Aorta (tissue), 5 donors: ENCODE measurements around the gene ESR2. TPM values are rescaled to one million over a fixed set of nuclear protein-coding genes. Genes with fewer than 3 reads are reported as not detected.

Experiments
- ATAC-seq: fragments of 200-7000 bp; cut with Tn5 transposase; one replicate; pipeline ENCODE4 v1.9.1; 2022; ENCODE audit warnings: moderate library complexity; ENCODE audit not compliant: low FRiP score
- DNase-seq, 2 donors: peaks; one replicate each; pipeline ENCODE4 v3.0.0-alpha.2; 2020
- H3K27ac ChIP-seq, 2 donors: one replicate each; pipeline ENCODE4 v1.5.1; 2013; ENCODE audit warnings: low read length in 2 of 2, mild to moderate bottlenecking in 2 of 2, moderate library complexity in 2 of 2, control low read depth in 1 of 2, inconsistent platforms in 1 of 2, low read depth in 1 of 2
- H3K27me3 ChIP-seq, 2 donors: one replicate each; pipeline ENCODE4 v1.6.1; 2013; ENCODE audit warnings: control low read depth in 1 of 2, low read length in 1 of 2, mild to moderate bottlenecking in 1 of 2, moderate library complexity in 1 of 2; ENCODE audit not compliant: insufficient read depth in 2 of 2, control insufficient read depth in 1 of 2
- H3K36me3 ChIP-seq, 2 donors: one replicate each; pipeline ENCODE4 v1.6.1; 2013; ENCODE audit warnings: control low read depth in 1 of 2, low read length in 1 of 2, mild to moderate bottlenecking in 1 of 2; ENCODE audit not compliant: insufficient read depth in 2 of 2, control insufficient read depth in 1 of 2
- H3K4me1 ChIP-seq, 2 donors: one replicate each; pipeline ENCODE4 v1.6.1; 2013; ENCODE audit warnings: low read length in 2 of 2, control low read depth in 1 of 2, mild to moderate bottlenecking in 1 of 2, moderate library complexity in 1 of 2; ENCODE audit not compliant: insufficient read depth in 2 of 2, control insufficient read depth in 1 of 2
- H3K4me3 ChIP-seq, 2 donors: one replicate each; pipeline ENCODE4 v1.5.1; 2013; ENCODE audit warnings: low read length in 2 of 2, control low read depth in 1 of 2, mild to moderate bottlenecking in 1 of 2
- H3K9me3 ChIP-seq: one replicate; pipeline ENCODE4 v1.6.1; 2013; ENCODE audit warnings: mild to moderate bottlenecking, low read length; ENCODE audit not compliant: control insufficient read depth
- WGBS, 2 donors: extraction: QIAGEN DNeasy Blood & Tissue Kit; methylation state at CpG; one replicate each; pipeline ENCODE4 v1.1.7; 2013; 5-methylcytosine and 5-hydroxymethylcytosine counted together
- intact Hi-C, 2 donors: fragments of 100-400 bp; cut with DNase I; formaldehyde crosslinking; loops; one replicate each; pipeline versions ENCODE4 v1.14.2 to v1.15.0; 2022
- polyA plus RNA-seq, 2 donors: library from polyadenylated mRNA; stranded (reverse); fragments of 200-250 nt; gene quantifications; one replicate each; pipeline ENCODE4 v1.2.3, GENCODE V29; 2013
- total RNA-seq, 2 donors: library from RNA; stranded (reverse); fragmentation: NEBNext Ultra II Directional; extraction: Animal tissue kit (Norgen Biotek cat#: 25700); gene quantifications; one replicate each; pipeline ENCODE4 v1.2.1, GENCODE V29; 2021
- donor health status: healthy with polysubstance abuse.
- donor health status: Bipolar disorder and iron deficiency.
- donor health status: DM: no; HTN: no; CAD: no.
- donor health status: DM: no; HTN: no; CAD: no.
- donor health status: DM: yes; HTN: yes; CAD: no.

ESR2 gene
- total and polyA plus RNA-seq, 4 donors: 0.10 to 0.27 TPM; not detected in 2

DNA sequence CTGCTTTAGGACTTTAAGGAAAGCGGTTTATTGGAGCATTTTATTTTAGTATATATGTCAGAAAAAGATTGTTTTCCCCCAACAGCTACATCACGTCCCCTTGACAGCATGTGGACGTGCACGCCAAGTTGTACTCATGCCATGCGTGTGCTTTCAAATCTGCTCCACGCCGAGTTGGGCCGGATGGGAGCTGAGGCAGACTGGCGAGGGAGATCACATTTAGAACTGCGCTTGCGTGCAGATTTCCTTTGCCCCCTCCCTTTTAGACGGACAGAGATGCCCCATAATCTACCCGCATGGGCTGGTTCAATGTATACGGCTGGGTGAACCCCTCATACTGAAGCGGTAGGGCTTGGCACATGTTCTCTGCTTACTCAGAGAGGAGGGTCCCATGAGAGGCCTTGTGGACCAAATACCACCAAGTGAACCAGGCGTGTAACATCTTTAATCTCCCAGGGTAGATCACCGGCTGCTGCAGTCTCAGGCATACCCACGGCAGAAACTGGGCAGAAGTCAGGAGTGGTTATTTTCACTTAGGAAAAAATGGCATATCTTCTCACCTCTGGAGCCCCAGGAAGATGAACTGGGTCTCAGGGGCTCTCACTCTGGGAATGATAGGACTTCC, 92.1 kb downstream of the ESR2 start:
- H3K27ac ChIP-seq: no peak overlapping the region
- no peaks in the 10 kb centered on the region for H3K9me3 ChIP-seq
- no peaks in the 10 kb centered on the region for H3K4me1 ChIP-seq
- WGBS, 2 donors: 87 to 90% methylated on average over 18 of the region's 18 CpGs
- H3K36me3 ChIP-seq: no peaks in the 10 kb centered on the region
- no peaks in the 10 kb centered on the region for H3K27me3 ChIP-seq
- intact Hi-C loops: no loop called here
- DNase-seq (no peak), ATAC-seq (no peak)
- no peak overlapping the region for H3K4me3 ChIP-seq

DNA sequence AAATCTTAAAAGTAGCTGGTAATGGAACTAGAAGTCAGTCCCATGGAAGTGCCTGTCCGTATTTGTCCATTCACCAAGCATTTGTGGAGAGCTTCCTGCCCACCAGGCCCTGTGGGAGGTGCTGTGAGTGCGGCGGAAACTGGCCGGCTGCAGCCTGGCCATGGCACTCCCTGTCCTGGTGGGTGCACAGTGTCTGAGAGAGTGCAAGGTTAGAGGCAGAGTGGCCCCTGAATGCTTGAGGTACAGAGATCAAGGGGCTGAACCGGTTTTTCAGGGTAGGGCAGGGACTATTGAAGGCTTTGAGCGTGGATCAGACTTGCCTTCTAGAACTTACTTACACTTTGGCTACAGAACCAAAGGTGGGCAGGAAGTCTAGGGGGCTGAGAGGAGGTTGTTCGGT, 92.9 kb downstream of the ESR2 start:
- no peak for ATAC-seq
- intact Hi-C loops: no loop called here
- H3K9me3 ChIP-seq: no peaks in the 10 kb centered on the region
- DNase-seq: no peak
- no peaks in the 10 kb centered on the region for H3K27me3 ChIP-seq
- H3K4me1 ChIP-seq: no peaks in the 10 kb centered on the region
- H3K27ac ChIP-seq: no peak overlapping the region
- no peaks in the 10 kb centered on the region for H3K36me3 ChIP-seq
- 81 to 90% methylated on average over 7 of the region's 7 CpGs for WGBS, 2 donors
- no peak overlapping the region for H3K4me3 ChIP-seq

DNA sequence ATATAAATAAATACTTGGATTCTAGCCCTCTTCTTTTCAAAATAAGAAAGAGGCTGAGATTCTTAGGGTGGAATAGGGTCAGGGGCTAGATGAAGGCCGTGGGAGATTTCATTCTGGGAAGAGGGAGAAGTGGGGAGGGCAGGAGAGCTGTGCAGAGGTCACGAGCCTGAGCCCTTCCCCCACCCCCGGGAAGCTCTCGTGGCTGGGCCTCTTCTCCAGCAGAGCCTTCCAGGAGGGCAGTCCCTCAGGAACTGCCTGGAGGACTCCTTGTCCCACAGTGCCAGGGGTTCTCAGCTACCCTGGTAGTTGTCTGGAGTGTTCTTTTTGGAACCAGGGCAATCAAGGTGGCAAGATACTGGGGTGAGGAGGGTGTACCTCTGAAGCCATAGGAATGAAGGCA, 94.0 kb downstream of the ESR2 start:
- Histone ChIP-seq H3K27ac (no peak overlapping the region), H3K4me3 (no peak overlapping the region), H3K9me3 (no peaks in the 10 kb centered on the region), H3K36me3 (no peaks in the 10 kb centered on the region), H3K27me3 (no peaks in the 10 kb centered on the region), H3K4me1 (no peaks in the 10 kb centered on the region)
- ATAC-seq (no peak), DNase-seq (no peak)
- 40 to 57% methylated on average over 4 of the region's 4 CpGs for WGBS, 2 donors
- intact Hi-C loops: no loop called here

DNA sequence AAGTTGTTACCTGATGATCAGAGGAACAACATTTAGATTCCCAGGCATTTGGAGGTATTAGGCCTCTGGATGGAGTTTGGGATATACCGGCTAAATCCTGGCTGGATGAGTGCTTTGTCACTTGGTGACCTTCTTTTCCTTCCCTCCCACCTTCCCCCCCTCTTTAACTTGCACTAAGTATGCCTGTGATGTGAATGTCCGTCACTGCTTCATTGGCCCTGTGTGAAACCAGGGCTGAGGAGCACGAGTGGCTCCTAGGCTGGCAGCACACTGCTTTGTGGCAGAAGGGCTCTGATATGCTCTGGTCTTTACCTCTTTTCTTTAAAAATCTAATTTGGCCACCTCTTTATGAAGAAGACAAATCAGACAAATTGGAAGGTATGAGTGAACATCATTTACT, 95.7 kb downstream of the ESR2 start:
- Histone ChIP-seq H3K36me3 (no peaks in the 10 kb centered on the region), H3K9me3 (no peaks in the 10 kb centered on the region), H3K4me1 (no peaks in the 10 kb centered on the region), H3K4me3 (no peak overlapping the region), H3K27me3 (no peaks in the 10 kb centered on the region), H3K27ac (no peak overlapping the region)
- intact Hi-C loops: no loop called here
- WGBS, 2 donors: 94 to 95% methylated on average over 3 of the region's 3 CpGs
- DNase-seq (no peak), ATAC-seq (no peak)

DNA sequence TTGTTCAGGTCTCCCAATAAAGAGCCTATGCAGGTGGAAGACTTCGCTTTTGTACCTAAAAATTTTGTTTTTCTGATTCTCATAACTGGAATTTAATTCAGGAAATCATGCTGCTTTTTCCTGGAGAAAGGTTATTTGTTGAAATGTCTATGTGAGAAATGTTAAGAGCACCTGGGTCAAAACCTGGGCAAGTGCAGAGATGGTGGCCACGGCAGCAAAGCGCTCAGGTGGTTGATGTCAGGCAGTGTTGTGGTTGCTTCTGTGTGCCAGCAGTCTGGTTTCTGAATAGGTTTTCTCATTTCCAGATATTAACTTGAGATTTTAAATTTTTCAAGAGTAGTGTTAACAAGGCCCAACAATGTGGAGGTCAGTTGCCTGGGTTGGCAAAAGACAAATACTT, 96.2 kb downstream of the ESR2 start:
- Histone ChIP-seq H3K27me3 (no peaks in the 10 kb centered on the region), H3K9me3 (no peaks in the 10 kb centered on the region), H3K27ac (no peak overlapping the region), H3K4me1 (no peaks in the 10 kb centered on the region), H3K36me3 (peaks cover 0 to under 1% of the 10 kb centered on the region in 2 donors), H3K4me3 (no peak overlapping the region)
- intact Hi-C loops: no loop called here
- ATAC-seq (no peak), DNase-seq (no peak)
- 67 to 83% methylated on average over 3 of the region's 3 CpGs for WGBS, 2 donors

DNA sequence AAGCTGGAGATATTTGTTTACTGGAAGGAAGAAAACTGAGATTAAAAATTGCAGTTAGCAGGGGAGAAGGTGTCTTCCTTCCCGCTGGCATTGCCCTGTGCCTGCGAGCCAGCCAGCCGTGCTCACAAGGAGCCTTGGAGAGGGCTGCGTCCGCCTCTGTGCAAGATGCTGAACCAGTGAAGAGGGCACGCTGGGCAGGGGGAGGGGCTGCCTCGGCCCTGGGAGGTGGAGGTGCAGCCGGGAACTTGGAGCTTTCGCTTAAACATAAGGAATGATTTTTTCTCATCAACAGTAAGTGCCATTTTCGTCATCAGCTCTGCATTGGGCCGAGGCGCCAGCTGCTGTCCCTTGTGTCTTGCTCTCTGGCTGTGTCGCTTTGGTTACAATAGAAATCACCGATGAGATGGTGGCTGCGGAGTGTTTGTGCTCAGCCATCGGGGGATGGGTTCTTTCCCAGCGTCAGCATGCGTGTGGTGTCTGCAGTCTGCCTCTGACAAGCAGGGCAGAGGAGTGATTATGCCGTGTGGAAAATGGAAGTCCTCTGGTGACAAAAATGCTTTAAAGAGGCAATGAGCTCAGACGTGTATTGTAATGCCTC, 97.3 kb downstream of the ESR2 start:
- Histone ChIP-seq H3K4me1 (no peaks in the 10 kb centered on the region), H3K9me3 (no peaks in the 10 kb centered on the region), H3K4me3 (peak overlapping the region in 1 of 2 donors; percentile 6), H3K27ac (no peak overlapping the region), H3K36me3 (peaks cover 0 to 2% of the 10 kb centered on the region in 2 donors), H3K27me3 (no peaks in the 10 kb centered on the region)
- DNase-seq (peak; percentile 59 to 79), ATAC-seq (peak; percentile 63)
- intact Hi-C loops: no loop called here
- 2 to 6% methylated on average over 20 of the region's 20 CpGs for WGBS, 2 donors

DNA sequence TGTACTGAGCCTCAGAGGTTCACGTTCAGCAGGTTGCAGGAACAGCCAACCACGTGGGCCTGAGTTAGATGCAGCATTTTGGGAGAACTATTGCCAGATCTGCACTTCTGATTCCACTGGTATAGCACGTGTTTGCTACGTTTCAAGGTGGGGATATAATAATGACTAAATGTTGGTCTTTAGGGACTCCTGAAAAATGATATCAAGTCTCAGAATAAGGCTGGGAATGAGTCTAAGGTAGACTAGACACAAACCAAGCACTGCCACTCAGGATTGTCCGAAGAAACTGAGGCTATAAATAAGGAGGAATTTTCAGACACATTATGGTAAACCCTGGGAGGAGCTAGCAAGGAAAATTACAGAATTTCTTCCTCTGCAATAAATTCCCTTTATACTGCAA, 98.1 kb downstream of the ESR2 start:
- Histone ChIP-seq H3K27ac (no peak overlapping the region), H3K4me3 (no peak overlapping the region), H3K36me3 (peaks cover 0 to 2% of the 10 kb centered on the region in 2 donors), H3K27me3 (no peaks in the 10 kb centered on the region), H3K9me3 (no peaks in the 10 kb centered on the region), H3K4me1 (no peaks in the 10 kb centered on the region)
- intact Hi-C loops: no loop called here
- no peak for DNase-seq
- no peak for ATAC-seq
- WGBS, 2 donors: 75 to 81% methylated on average over 5 of the region's 5 CpGs

DNA sequence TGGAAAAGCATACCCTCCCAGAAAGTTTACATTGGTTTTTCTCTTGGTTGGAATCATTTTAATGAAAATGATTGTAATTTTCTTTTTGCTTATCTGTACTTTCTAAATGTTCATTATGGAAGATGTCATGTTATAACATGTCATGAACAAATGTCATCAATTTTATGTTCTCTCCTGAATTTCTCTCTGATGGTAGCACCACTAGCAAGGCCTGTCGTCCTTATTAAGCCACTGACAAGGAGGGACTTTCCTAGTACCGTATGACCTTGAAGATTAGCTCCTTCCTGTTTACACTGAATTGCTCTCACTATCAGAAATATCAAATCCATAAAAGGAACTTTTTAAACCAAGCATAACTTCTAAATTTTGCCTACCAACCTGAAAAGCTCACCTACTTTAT, 99.0 kb downstream of the ESR2 start:
- intact Hi-C loops: no loop called here
- Histone ChIP-seq H3K4me3 (no peak overlapping the region), H3K27me3 (no peaks in the 10 kb centered on the region), H3K27ac (no peak overlapping the region), H3K36me3 (peaks cover 0 to 2% of the 10 kb centered on the region in 2 donors), H3K9me3 (no peaks in the 10 kb centered on the region), H3K4me1 (no peaks in the 10 kb centered on the region)
- DNase-seq (no peak), ATAC-seq (no peak)
- 59 to 61% methylated on average over 2 of the region's 2 CpGs for WGBS, 2 donors

DNA sequence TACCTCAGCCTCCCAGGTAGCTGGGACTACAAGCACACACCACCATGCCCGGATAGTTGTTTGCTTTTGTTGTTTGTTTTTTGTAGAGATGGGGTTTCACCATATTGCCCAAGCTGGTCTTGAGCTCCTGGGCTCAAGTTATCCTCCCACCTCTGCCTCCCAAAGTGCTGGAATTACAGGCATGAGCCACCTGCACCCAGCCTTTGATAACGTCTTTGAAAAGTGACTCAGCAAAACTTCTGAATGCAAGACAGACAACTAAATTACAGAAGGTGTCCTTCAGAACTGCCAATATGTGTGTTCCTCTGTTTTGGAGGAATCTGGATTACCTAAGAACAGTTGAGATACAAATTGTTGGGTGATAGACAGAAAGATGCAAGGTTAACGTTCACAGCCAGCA, 99.8 kb downstream of the ESR2 start:
- Histone ChIP-seq H3K27ac (no peak overlapping the region), H3K4me3 (no peak overlapping the region), H3K4me1 (no peaks in the 10 kb centered on the region), H3K27me3 (no peaks in the 10 kb centered on the region), H3K9me3 (no peaks in the 10 kb centered on the region), H3K36me3 (peaks cover 0 to 2% of the 10 kb centered on the region in 2 donors)
- ATAC-seq (no peak), DNase-seq (no peak)
- intact Hi-C loops: no loop called here
- WGBS, 2 donors: 85 to 88% methylated on average over 3 of the region's 3 CpGs
